Pancreas (tissue), 10 donors: ENCODE data around the gene FRMD6. TPM values are rescaled to one million over a fixed set of nuclear protein-coding genes. Genes with fewer than 3 reads are reported as not detected.

Source experiments
- ATAC-seq, 4 donors: fragments of 200-7000 bp; cut with Tn5 transposase; one replicate each; pipeline versions ENCODE4 v1.8.0 to v1.9.1; 2020; ENCODE audit warnings: mild to moderate bottlenecking in 4 of 4, moderate library complexity in 4 of 4
- DNase-seq, 6 donors: peaks; one replicate each; pipeline ENCODE4 v3.0.0-alpha.2; 2020
- FAIRE-seq: peaks from 2 replicates; lab custom pipeline; 2012; peaks lifted over from hg19 to GRCh38; lab: Jason Lieb, UNC
- H3K27ac ChIP-seq, 4 donors: fragments of 200-600 bp; sonication (generic); 1 replicate in 3 of 4; 2 replicates in 1 of 4; pipeline versions ENCODE4 v1.5.0 to v1.8.0; 2020
- H3K27me3 ChIP-seq, 4 donors: fragments of 200-600 bp; one replicate each; pipeline ENCODE4 v1.8.0; 2021
- H3K36me3 ChIP-seq, 3 donors: fragments of 200-600 bp; sonication (generic) in 1 of 3; one replicate each; pipeline versions ENCODE4 v1.5.0 to v1.8.0; 2020 to 2021
- H3K4me1 ChIP-seq, 3 donors: fragments of 200-600 bp; one replicate each; pipeline ENCODE4 v1.8.0; 2021
- H3K4me3 ChIP-seq, 4 donors: fragments of 200-600 bp; sonication (generic) in 2 of 4; one replicate each; pipeline versions ENCODE4 v1.5.0 to v1.8.0; 2020 to 2021
- H3K9me3 ChIP-seq, 4 donors: fragments of 200-600 bp; one replicate each; pipeline ENCODE4 v1.8.0; 2021
- CTCF ChIP-seq, 4 donors: fragments of 200-600 bp; sonication (generic) in 3 of 4; IDR thresholded peaks; one replicate each; pipeline versions ENCODE4 v1.5.0 to v1.8.0; 2021; ENCODE audit warnings: antibody characterized with exemption in 4 of 4
- WGBS, 2 donors: extraction: QIAGEN DNeasy Blood & Tissue Kit; methylation state at CpG; one replicate each; pipeline ENCODE4 v1.1.7; 2013; 5-methylcytosine and 5-hydroxymethylcytosine counted together
- intact Hi-C, 3 donors: fragments of 100-400 bp; cut with DNase I; formaldehyde crosslinking; loops; one replicate each; pipeline versions ENCODE4 v1.11.1 to v1.14.2; 2022
- polyA plus RNA-seq, 2 donors: library from polyadenylated mRNA; stranded (reverse); fragments of 200-250 nt; gene quantifications; one replicate each; pipeline ENCODE4 v1.2.3, GENCODE V29; 2013
- total RNA-seq, 6 donors: library from RNA; stranded (reverse); fragmentation: NEBNext Ultra II Directional in 4 of 6; extraction: Animal tissue kit (Norgen Biotek cat#: 25700) in 4 of 6; gene quantifications; one replicate each; pipeline versions ENCODE4 v1.2.1 to v1.2.4, GENCODE V29; 2021 to 2023
- donor health status: healthy with polysubstance abuse.
- donor health status: DM: no; HTN: no; CAD: no; lungs with moderate emphysema.
- donor health status: DM: no; HTN: no; CAD: no.
- donor health status: control.
- donor health status: control.
- donor health status: Bipolar disorder and iron deficiency.
- donor health status: DM: yes; HTN: yes; CAD: no.
- donor health status: DM: no; HTN: no; CAD: no.
- donor health status: DM: no; HTN: no; CAD: no.
- donor health status: DM: yes; HTN: yes; CAD: no.

The FRMD6 gene
- total and polyA plus RNA-seq, 8 donors = 2.8 to 20.3 (median 5.2) TPM

GRCh38 chr14:51644217-51644933 lies 7.3 kb upstream of the FRMD6 start:
- Histone ChIP-seq H3K27ac (no peak overlapping the region), H3K4me3 (no peak overlapping the region), H3K9me3 (no peaks in the 10 kb centered on the region), H3K27me3 (no peaks in the 10 kb centered on the region), H3K4me1 (peaks cover 0 to 7% (median 2%) of the 10 kb centered on the region in 3 donors), H3K36me3 (no peaks in the 10 kb centered on the region)
- TF ChIP-seq CTCF (IDR thresholded peaks at IDR 0.05) = no peak
- intact Hi-C loops = no loop called here
- ATAC-seq (no peak), FAIRE-seq (no peak), DNase-seq (no peak)
- WGBS, 2 donors = 77 to 83% methylated on average over 5 of the region's 5 CpGs

DNA sequence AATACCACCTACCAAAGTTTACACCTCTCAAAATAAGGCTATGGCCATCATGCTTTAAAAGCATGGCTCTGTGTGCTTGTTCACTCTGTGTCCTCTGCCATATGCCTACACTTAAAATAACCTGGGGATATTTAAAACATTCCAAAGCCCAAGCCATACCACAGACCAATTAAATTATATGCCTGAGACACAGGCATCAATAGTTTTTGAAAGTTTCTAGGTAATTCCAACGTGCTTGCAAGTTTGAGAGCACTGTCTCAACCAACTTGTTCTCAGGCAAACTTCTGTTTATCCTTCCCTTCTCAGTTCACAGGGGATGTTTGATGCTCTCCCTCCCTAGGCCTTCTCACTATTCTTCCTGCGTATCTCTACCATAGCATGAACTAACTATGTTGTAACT lies 3.4 kb upstream of the FRMD6 start:
- Histone ChIP-seq H3K9me3 (no peaks in the 10 kb centered on the region), H3K36me3 (no peaks in the 10 kb centered on the region), H3K27me3 (no peaks in the 10 kb centered on the region), H3K4me3 (no peak overlapping the region), H3K4me1 (peaks cover 0 to 12% (median 7%) of the 10 kb centered on the region in 3 donors), H3K27ac (no peak overlapping the region)
- DNase-seq (no peak), ATAC-seq (no peak), FAIRE-seq (no peak)
- no peak for TF ChIP-seq CTCF (IDR thresholded peaks at IDR 0.05)
- WGBS, 2 donors = 42 to 68% methylated on average over 2 of the region's 2 CpGs
- intact Hi-C loops = no loop called here

DNA sequence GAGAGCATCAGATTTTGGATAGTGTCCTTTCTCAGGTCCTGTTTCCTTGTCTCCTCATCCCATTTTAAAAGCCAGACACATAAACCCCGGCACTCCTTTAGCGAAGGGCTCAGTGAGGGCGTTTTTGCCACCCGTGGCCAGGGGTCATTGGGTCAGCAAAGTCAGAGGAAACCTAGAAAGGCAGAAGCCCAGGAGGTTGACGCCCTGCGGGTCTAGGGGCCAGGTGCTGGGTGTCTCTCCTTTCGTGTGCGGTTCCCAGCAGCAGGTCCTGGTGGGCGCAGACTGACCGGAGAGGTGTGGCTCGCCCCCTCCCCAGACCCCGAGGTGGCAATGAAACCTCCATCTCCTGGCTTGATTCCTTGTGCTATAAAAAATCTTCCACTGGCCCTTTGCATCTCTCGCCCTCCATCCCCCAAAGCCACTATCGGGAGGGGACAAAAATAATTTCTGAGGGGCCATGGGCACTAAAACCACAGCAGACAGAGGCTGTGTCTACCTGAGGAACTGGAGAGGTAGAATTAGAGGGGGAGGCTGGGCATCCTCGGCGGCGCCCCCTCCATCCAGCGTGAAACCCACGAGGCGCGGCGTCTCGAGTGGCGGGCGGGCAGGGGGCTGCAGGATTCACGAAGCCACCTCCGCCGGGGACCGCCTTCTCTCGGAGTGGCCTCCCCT lies 858 bp upstream of the FRMD6 start:
- Histone ChIP-seq H3K4me1 (peaks cover 0 to 12% (median 7%) of the 10 kb centered on the region in 3 donors), H3K36me3 (no peaks in the 10 kb centered on the region), H3K4me3 (peak overlapping the region; percentile 73 to 93 (median 86)), H3K27me3 (no peaks in the 10 kb centered on the region), H3K27ac (peak overlapping the region; percentile 87 to 97 (median 96)), H3K9me3 (no peaks in the 10 kb centered on the region)
- FAIRE-seq = no peak
- intact Hi-C loops = no loop called here
- WGBS, 2 donors = 1 to 3% methylated on average over 30 of the region's 30 CpGs
- peak in 2 of 4 donors; percentile 2 to 5 for ATAC-seq
- TF ChIP-seq CTCF (IDR thresholded peaks at IDR 0.05) = no peak
- peak; percentile 11 to 57 (median 30) for DNase-seq

DNA sequence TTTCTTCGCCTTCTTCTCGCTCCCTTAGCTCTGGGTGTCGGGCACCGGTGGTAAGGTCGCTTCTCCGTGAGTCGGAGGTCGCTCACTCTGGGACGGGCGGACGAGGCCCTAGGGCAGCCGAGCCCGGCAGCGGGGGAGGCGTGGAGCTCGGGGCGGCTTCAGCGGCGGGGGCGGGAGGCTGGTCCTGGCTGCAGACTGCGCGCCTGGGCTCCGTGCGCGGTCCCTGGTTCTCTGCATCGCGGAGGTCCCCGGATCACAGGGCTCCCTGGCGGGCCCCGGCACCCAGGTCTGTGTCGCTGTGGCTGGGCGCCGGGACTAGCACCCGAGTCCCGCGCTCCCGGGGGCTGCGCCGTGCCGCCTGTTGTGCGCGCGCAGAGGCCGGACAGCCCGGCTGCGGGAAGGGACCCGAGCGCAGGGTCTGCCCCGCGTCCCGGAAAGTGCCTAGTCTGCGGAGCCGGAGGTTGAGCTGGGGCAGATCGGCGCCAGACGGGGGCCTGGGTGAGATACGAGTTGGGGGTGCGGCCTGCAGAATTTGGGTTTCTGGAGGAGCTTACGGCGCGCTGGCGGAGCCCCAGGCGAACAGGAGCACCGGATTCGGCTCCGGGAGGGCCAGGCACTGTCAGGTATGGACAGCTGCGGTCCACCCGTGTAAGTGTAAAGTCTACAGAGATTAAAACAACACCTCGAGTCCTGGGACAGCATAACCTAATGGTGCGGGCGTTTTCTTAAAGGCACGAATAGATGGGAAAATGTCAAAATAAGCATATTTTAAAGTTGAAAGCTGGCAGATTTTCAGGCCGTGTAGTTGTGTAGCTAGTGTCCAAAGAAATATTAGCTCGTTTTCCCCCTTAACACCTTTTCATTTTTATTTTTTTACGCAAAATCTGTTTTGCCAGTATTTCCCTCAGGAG lies 713 bp downstream of the FRMD6 start:
- FAIRE-seq (no peak), ATAC-seq (peak; percentile 38 to 61 (median 60)), DNase-seq (peak in 5 of 6 donors; percentile 16 to 87 (median 45))
- Histone ChIP-seq H3K9me3 (no peaks in the 10 kb centered on the region), H3K36me3 (no peaks in the 10 kb centered on the region), H3K4me1 (peaks cover 0 to 12% (median 7%) of the 10 kb centered on the region in 3 donors), H3K4me3 (peak overlapping the region; percentile 78 to 93 (median 86)), H3K27me3 (no peaks in the 10 kb centered on the region), H3K27ac (peak overlapping the region; percentile 40 to 97 (median 96))
- peak in 1 of 4 donors; percentile 11 for TF ChIP-seq CTCF (IDR thresholded peaks at IDR 0.05)
- intact Hi-C loops = no loop called here
- WGBS, 2 donors = 0 to 1% methylated on average over 64 to 75 of the region's 75 CpGs
